Mucosa of descending colon (tissue), 3 donors: ENCODE data around the gene DPY19L1. TPM values are rescaled to one million over a fixed set of nuclear protein-coding genes. Genes with fewer than 3 reads are reported as not detected.

ENCODE experiments used
- ATAC-seq: fragments of 200-7000 bp; cut with Tn5 transposase; one replicate; pipeline ENCODE4 v1.9.1; 2020; ENCODE audit warnings: mild to moderate bottlenecking, moderate library complexity
- DNase-seq, 3 donors: peaks; one replicate each; pipeline ENCODE4 v3.0.0-alpha.2; 2020
- H3K36me3 ChIP-seq: fragments of 200-600 bp; one replicate; pipeline ENCODE4 v1.8.0; 2021; ENCODE audit warnings: low read depth, mild to moderate bottlenecking
- H3K4me1 ChIP-seq: fragments of 200-600 bp; one replicate; pipeline ENCODE4 v1.8.0; 2021; ENCODE audit warnings: low read depth, mild to moderate bottlenecking
- H3K4me3 ChIP-seq: fragments of 200-600 bp; one replicate; pipeline ENCODE4 v1.8.0; 2021; ENCODE audit warnings: mild to moderate bottlenecking
- H3K9me3 ChIP-seq: fragments of 200-600 bp; one replicate; pipeline ENCODE4 v1.8.0; 2021; ENCODE audit warnings: mild to moderate bottlenecking
- CTCF ChIP-seq: fragments of 200-600 bp; IDR thresholded peaks from one replicate; pipeline ENCODE4 v1.8.0; 2022; ENCODE audit warnings: antibody characterized with exemption, mild to moderate bottlenecking
- intact Hi-C, 2 donors: fragments of 100-400 bp; cut with DNase I in 1 of 2; cut with micrococcal nuclease in 1 of 2; formaldehyde crosslinking; loops; one replicate each; pipeline versions ENCODE4 v1.11.0 to v1.11.1; 2022; cut with DNase I, micrococcal nuclease
- total RNA-seq, 3 donors: library from RNA; stranded (reverse); fragmentation: NEBNext Ultra II Directional in 2 of 3; extraction: Animal tissue kit (Norgen Biotek cat#: 25700) in 2 of 3; gene quantifications; one replicate each; pipeline versions ENCODE4 v1.2.1 to v1.2.4, GENCODE V29; 2021 to 2023
- donor health status: DM: no; HTN: no; CAD: no; lungs with moderate emphysema.
- donor health status: DM: no; HTN: no; CAD: no.
- donor health status: DM: no; HTN: yes; CAD: no.

Gene DPY19L1
- total RNA-seq, 3 donors from 2014 or later = 18.6 to 27.1 (median 20.8) TPM

- Histone ChIP-seq H3K4me3 (no peak overlapping the region), H3K36me3 (no peaks in the 10 kb centered on the region), H3K9me3 (no peaks in the 10 kb centered on the region), H3K4me1 (no peaks in the 10 kb centered on the region)
- intact Hi-C loops = no loop called here
- no peak for ATAC-seq
- DNase-seq = no peak
- TF ChIP-seq CTCF = no peak
Observed at GRCh38 chr7:35026150-35026549, 11.1 kb downstream of the DPY19L1 start.

- no peaks in the 10 kb centered on the region for H3K36me3 ChIP-seq
- no peak for DNase-seq
- no peak overlapping the region for H3K4me3 ChIP-seq
- no peak for ATAC-seq
- intact Hi-C loops = no loop called here
- no peak for TF ChIP-seq CTCF
- H3K9me3 ChIP-seq = no peaks in the 10 kb centered on the region
- H3K4me1 ChIP-seq = no peaks in the 10 kb centered on the region
Observed at GRCh38 chr7:35025369-35025870, 11.9 kb downstream of the DPY19L1 start.

- Histone ChIP-seq H3K36me3 (no peaks in the 10 kb centered on the region), H3K9me3 (no peaks in the 10 kb centered on the region), H3K4me1 (no peaks in the 10 kb centered on the region), H3K4me3 (no peak overlapping the region)
- DNase-seq (no peak), ATAC-seq (no peak)
- TF ChIP-seq CTCF = no peak
- intact Hi-C loops = no loop called here
Observed at GRCh38 chr7:35024298-35024697, 13.0 kb downstream of the DPY19L1 start.

- DNase-seq (no peak), ATAC-seq (no peak)
- TF ChIP-seq CTCF = no peak
- intact Hi-C loops = no loop called here
- Histone ChIP-seq H3K4me1 (no peaks in the 10 kb centered on the region), H3K9me3 (no peaks in the 10 kb centered on the region), H3K36me3 (no peaks in the 10 kb centered on the region), H3K4me3 (no peak overlapping the region)
Observed at GRCh38 chr7:35022725-35023124, 14.6 kb downstream of the DPY19L1 start.

GRCh38 chr7:35021445-35021844, 15.8 kb downstream of the DPY19L1 start:
- no peak for TF ChIP-seq CTCF
- no peak overlapping the region for H3K4me3 ChIP-seq
- H3K4me1 ChIP-seq = no peaks in the 10 kb centered on the region
- no peaks in the 10 kb centered on the region for H3K9me3 ChIP-seq
- no peaks in the 10 kb centered on the region for H3K36me3 ChIP-seq
- no peak for ATAC-seq
- intact Hi-C loops = no loop called here
- DNase-seq = no peak

- Histone ChIP-seq H3K4me3 (no peak overlapping the region), H3K9me3 (no peaks in the 10 kb centered on the region), H3K36me3 (no peaks in the 10 kb centered on the region), H3K4me1 (no peaks in the 10 kb centered on the region)
- no peak for ATAC-seq
- TF ChIP-seq CTCF = no peak
- intact Hi-C loops = no loop called here
- DNase-seq = no peak
Observed at GRCh38 chr7:35019801-35020200, 17.5 kb downstream of the DPY19L1 start.
